Astrocyte (in vitro differentiated cells and primary cell): ENCODE measurements around the gene PTGER4. TPM values are rescaled to one million over a fixed set of nuclear protein-coding genes. Genes with fewer than 3 reads are reported as not detected.

Experiments used
- DNase-seq: peaks from one replicate; pipeline ENCODE4 v3.0.0-alpha.2; 2010; ENCODE audit warnings: low read depth
- FAIRE-seq: peaks from 2 replicates; lab custom pipeline; 2011; peaks lifted over from hg19 to GRCh38; lab: Jason Lieb, UNC
- H2AFZ ChIP-seq: 2 replicates; pipeline ENCODE4 v1.6.0; 2012; ENCODE audit warnings: low read depth, low read length, inconsistent platforms
- H3K27ac ChIP-seq: 2 replicates; pipeline ENCODE4 v1.5.1; 2011; ENCODE audit warnings: low read depth, low read length, inconsistent platforms
- H3K27me3 ChIP-seq: 2 replicates; pipeline ENCODE4 v1.6.0; 2011; ENCODE audit warnings: low read length, inconsistent platforms; ENCODE audit not compliant: insufficient read depth
- H3K36me3 ChIP-seq: 2 replicates; pipeline ENCODE4 v1.5.1; 2011; ENCODE audit warnings: low read length, inconsistent platforms; ENCODE audit not compliant: insufficient read depth
- H3K4me1 ChIP-seq: 2 replicates; pipeline ENCODE4 v1.5.1; 2011; ENCODE audit warnings: low read length, inconsistent platforms; ENCODE audit not compliant: insufficient read depth
- H3K4me2 ChIP-seq: 2 replicates; pipeline ENCODE4 v1.6.0; 2012; ENCODE audit warnings: low read length, inconsistent platforms
- H3K4me3 ChIP-seq: 2 replicates; pipeline ENCODE4 v1.5.1; 2011; ENCODE audit warnings: low read depth, mild to moderate bottlenecking, low read length, inconsistent platforms; ENCODE audit not compliant: insufficient read depth
- H3K79me2 ChIP-seq: 2 replicates; pipeline ENCODE4 v1.6.0; 2012; ENCODE audit warnings: mild to moderate bottlenecking, low read length, inconsistent platforms; ENCODE audit not compliant: insufficient read depth
- H3K9ac ChIP-seq: 2 replicates; pipeline ENCODE4 v1.6.0; 2012; ENCODE audit warnings: mild to moderate bottlenecking, low read length, inconsistent platforms
- H3K9me3 ChIP-seq: 2 replicates; pipeline ENCODE4 v1.5.1; 2012; ENCODE audit warnings: low read depth, mild to moderate bottlenecking, low read length, inconsistent platforms; ENCODE audit not compliant: insufficient read depth
- H4K20me1 ChIP-seq: 2 replicates; pipeline ENCODE4 v1.6.0; 2012; ENCODE audit warnings: low read length, inconsistent platforms; ENCODE audit not compliant: insufficient read depth
- H3K27ac Mint-ChIP-seq: one replicate; pipeline ENCODE4 v1.8.0; 2021; ENCODE audit warnings: mild to moderate bottlenecking, mixed read lengths; ENCODE audit not compliant: unreplicated experiment
- H3K27me3 Mint-ChIP-seq: one replicate; pipeline ENCODE4 v1.8.0; 2021; ENCODE audit warnings: low read depth, mixed read lengths; ENCODE audit not compliant: unreplicated experiment
- H3K36me3 Mint-ChIP-seq: one replicate; pipeline ENCODE4 v1.8.0; 2021; ENCODE audit warnings: low read depth, mixed read lengths; ENCODE audit not compliant: unreplicated experiment
- H3K4me1 Mint-ChIP-seq: one replicate; pipeline ENCODE4 v1.8.0; 2021; ENCODE audit warnings: low read depth, mixed read lengths; ENCODE audit not compliant: unreplicated experiment
- H3K4me3 Mint-ChIP-seq: one replicate; pipeline ENCODE4 v1.8.0; 2021; ENCODE audit warnings: mild to moderate bottlenecking, moderate library complexity, mixed read lengths; ENCODE audit not compliant: unreplicated experiment
- H3K9me3 Mint-ChIP-seq: one replicate; pipeline ENCODE4 v1.8.0; 2021; ENCODE audit warnings: mild to moderate bottlenecking, mixed read lengths; ENCODE audit not compliant: unreplicated experiment
- CTCF ChIP-seq: IDR thresholded peaks from 2 replicates; pipeline ENCODE4 v1.5.1; 2011; ENCODE audit warnings: low read depth, mild to moderate bottlenecking, inconsistent platforms, low read length, moderate library complexity; ENCODE audit not compliant: insufficient read depth
- EZH2 ChIP-seq: IDR thresholded peaks from 2 replicates; pipeline ENCODE4 v1.6.1; 2012; ENCODE audit warnings: mild to moderate bottlenecking, low read length, inconsistent platforms; ENCODE audit not compliant: insufficient read depth
- total RNA-seq: library from RNA; stranded (reverse); gene quantifications from 2 replicates; pipeline ENCODE4 v1.2.1, GENCODE V29; 2021

PTGER4 gene
- total RNA-seq, 1 donor from 2014 or later, result 8.6 TPM

- H3K36me3 ChIP-seq, result no peaks in the 10 kb centered on the region
- H3K4me1 Mint-ChIP-seq, result peaks cover 10% of the 10 kb centered on the region
- no peak overlapping the region for H3K4me2 ChIP-seq
- H3K4me1 ChIP-seq, result peaks cover 20% of the 10 kb centered on the region
- no peak overlapping the region for H3K4me3 Mint-ChIP-seq
- no peaks in the 10 kb centered on the region for H3K9me3 Mint-ChIP-seq
- H3K27me3 Mint-ChIP-seq, result peaks cover 1% of the 10 kb centered on the region
- no peak overlapping the region for H3K9ac ChIP-seq
- no peaks in the 10 kb centered on the region for H3K9me3 ChIP-seq
- no peak for TF ChIP-seq EZH2
- no peak for TF ChIP-seq CTCF
- no peak overlapping the region for H3K4me3 ChIP-seq
- H3K36me3 Mint-ChIP-seq, result no peaks in the 10 kb centered on the region
- DNase-seq, result no peak
- peaks cover 4% of the 10 kb centered on the region for H4K20me1 ChIP-seq
- H3K27me3 ChIP-seq, result no peaks in the 10 kb centered on the region
- H3K27ac ChIP-seq, result no peak overlapping the region
- no peak overlapping the region for H2AFZ ChIP-seq
- H3K27ac Mint-ChIP-seq, result no peak overlapping the region
- no peak for FAIRE-seq
- H3K79me2 ChIP-seq, result peaks cover 24% of the 10 kb centered on the region
Observed at GRCh38 chr5:40687321-40687720, 7.6 kb downstream of the PTGER4 start.

GRCh38 chr5:40688127-40688761, 8.5 kb downstream of the PTGER4 start:
- Histone ChIP-seq H3K36me3 (no peaks in the 10 kb centered on the region), H3K79me2 (peaks cover 16% of the 10 kb centered on the region), H4K20me1 (no peaks in the 10 kb centered on the region), H3K4me3 (no peak overlapping the region), H3K4me2 (peak overlapping the region; percentile 34), H3K27me3 (no peaks in the 10 kb centered on the region), H3K9ac (peak overlapping the region; percentile 65), H3K27ac (peak overlapping the region; percentile 35), H3K9me3 (no peaks in the 10 kb centered on the region), H3K4me1 (peaks cover 20% of the 10 kb centered on the region), H2AFZ (no peak overlapping the region)
- H3K9me3 Mint-ChIP-seq, result no peaks in the 10 kb centered on the region
- DNase-seq, result peak; percentile 57
- no peak for TF ChIP-seq EZH2
- peak; percentile 91 for TF ChIP-seq CTCF
- peaks cover 7% of the 10 kb centered on the region for H3K4me1 Mint-ChIP-seq
- H3K27me3 Mint-ChIP-seq, result no peaks in the 10 kb centered on the region
- H3K36me3 Mint-ChIP-seq, result no peaks in the 10 kb centered on the region
- no peak overlapping the region for H3K4me3 Mint-ChIP-seq
- H3K27ac Mint-ChIP-seq, result peak overlapping the region; percentile 59
- peak; percentile 63 for FAIRE-seq

- Histone ChIP-seq H3K4me2 (no peak overlapping the region), H3K4me3 (no peak overlapping the region), H3K4me1 (peaks cover 20% of the 10 kb centered on the region), H3K36me3 (no peaks in the 10 kb centered on the region), H3K9me3 (no peaks in the 10 kb centered on the region), H3K79me2 (peaks cover 15% of the 10 kb centered on the region), H3K27me3 (no peaks in the 10 kb centered on the region), H2AFZ (no peak overlapping the region), H3K9ac (peak overlapping the region; percentile 65), H4K20me1 (no peaks in the 10 kb centered on the region), H3K27ac (peak overlapping the region; percentile 35)
- H3K9me3 Mint-ChIP-seq, result no peaks in the 10 kb centered on the region
- H3K4me1 Mint-ChIP-seq, result peaks cover 7% of the 10 kb centered on the region
- TF ChIP-seq CTCF (no peak), EZH2 (no peak)
- no peaks in the 10 kb centered on the region for H3K36me3 Mint-ChIP-seq
- H3K27ac Mint-ChIP-seq, result no peak overlapping the region
- H3K27me3 Mint-ChIP-seq, result no peaks in the 10 kb centered on the region
- no peak for DNase-seq
- no peak for FAIRE-seq
- no peak overlapping the region for H3K4me3 Mint-ChIP-seq
Observed at GRCh38 chr5:40688996-40689395, 9.3 kb downstream of the PTGER4 start.
